NCI-H2196 treated with DMSO at 0.1 percent for 48 hours (cell line): ENCODE results near the gene TLR9.
A peak's percentile ranks its signal among the peaks of the same experiment; 100 is the strongest.

Experiments used
- DNase-seq: peaks from one replicate; lab custom pipeline; 2025; ENCODE audit not compliant: unreplicated experiment; lab: John Stamatoyannopoulos, UW

The TLR9 gene

DNA sequence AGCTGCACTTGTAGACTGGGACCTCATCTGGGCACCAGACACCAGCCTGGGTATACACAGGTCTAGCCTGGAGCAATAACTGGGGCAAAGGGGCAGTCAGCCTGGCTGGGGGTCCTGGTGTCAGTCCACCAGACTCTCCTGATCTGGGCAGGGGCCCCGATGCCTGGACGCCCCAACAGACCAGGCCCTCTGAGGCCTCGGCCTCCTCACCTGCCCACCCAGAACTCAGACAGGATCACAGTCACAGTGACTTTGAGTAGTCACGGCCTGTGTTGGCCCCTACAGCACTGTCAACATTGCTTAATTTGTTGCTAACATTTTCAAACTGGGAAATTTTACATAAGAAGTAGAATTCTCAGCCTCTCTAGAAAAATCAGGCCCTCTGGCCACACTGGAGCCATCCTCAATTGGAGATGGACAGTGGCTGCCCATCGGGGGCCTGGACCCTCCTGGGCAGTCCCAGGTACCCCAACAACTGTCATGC, 7.7 kb upstream of the TLR9 start:
- DNase-seq, result no peak

DNA sequence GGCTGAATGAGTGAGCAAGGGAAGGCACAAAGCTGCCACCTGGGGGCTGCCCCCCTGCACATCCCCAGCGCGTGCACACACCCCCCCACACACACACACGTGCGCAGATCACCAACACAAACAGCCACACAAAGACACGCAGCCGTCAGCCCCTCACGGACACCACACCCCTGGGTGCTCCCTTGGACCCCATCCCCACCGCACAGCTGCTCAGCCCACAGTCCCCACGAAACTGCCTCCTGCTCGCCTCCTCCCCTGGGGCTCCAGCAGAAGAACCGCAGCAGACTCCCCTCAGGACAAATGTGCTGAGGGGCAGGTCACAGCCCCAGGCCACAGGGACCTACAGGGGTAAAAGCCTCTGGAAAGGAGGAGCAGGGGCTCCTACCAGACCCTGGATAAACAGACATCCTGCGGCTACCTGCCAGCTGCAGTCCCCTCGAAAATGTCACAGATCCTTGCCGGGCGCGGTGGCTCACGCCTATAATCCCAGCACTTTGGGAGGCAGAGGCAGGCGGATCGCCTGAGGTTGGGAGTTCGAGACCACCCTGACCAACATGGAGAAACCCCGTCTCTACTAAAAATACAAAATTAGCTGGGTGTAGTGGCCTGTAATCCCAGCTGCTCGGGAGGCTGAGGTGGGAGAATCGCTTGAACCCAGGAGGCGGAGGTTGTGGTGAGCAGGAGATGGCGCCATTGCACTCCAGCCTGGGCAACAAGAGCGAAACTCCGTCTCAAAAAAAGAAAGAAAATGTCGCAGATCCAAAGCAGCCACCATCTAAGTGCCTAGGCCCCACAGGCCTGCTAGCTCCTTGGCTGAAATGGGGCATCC, 7.0 kb upstream of the TLR9 start:
- no peak for DNase-seq

DNA sequence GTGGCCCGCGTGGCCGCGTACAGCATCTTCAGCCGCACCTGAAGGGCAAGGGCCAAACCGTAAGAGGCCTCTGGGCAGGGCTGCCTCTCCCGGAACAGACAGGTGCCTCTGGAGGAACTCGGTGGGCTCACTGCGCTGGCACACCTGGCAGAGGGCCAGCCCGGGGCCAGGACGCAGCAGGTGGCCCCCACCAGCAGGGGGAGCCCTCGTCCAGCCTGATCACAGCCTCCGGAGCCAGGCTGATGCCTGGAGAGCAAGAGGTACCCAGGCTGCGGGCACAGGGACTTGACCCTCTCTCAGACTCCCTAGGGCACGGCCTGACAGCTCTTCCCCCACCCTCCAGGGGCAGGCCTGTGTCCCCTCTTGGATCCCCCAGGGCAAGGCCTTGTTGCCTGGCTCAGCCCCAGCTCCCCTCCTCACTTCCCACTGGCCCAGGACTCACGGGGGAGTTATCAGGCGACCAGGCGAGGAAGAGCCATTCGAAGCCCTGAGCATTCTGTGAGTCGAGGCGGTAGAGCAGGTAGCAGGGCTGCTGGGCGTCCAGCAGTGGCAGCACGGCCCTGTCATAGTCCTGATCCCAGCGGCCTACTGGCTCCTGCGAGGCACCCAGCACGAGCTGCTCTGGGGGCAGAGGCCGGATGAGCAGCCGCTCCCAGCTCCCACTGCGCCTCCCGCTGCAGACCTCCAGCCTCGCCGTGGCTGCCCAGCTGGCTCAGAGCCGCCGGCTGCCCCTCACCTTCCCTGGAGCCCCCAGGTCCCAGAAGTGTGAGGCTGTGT, 6.2 kb upstream of the TLR9 start:
- DNase-seq, result no peak

DNA sequence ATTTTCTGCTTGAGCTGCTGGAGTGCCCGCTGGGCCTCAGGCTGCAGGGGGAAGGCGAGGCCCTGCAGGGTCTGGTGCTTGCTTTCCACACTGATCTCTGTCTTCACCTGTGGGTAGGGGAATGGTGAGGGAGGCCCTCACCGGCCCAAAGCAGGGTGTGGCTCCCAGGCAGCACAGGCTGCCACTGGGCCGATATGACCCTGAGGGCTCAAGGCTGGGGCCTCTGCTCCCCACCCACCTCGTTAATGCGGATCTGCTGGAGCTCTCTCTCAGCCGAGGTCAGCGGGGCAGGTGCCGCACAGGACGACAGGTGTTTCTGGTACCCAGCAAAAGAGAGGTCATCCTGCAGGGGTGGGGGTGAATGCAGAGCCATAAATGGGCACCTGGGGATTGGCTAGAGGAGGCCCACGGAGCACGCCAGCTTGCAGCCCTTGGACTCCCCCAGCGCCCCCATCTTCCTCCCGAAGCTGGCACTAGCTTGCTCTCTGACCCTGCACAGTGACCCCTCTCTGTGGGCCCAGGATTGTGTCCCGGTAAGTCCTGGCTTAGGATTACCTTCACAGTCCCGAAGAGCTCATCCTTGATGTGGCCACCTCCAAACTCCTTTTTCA, 5.5 kb upstream of the TLR9 start:
- no peak for DNase-seq

DNA sequence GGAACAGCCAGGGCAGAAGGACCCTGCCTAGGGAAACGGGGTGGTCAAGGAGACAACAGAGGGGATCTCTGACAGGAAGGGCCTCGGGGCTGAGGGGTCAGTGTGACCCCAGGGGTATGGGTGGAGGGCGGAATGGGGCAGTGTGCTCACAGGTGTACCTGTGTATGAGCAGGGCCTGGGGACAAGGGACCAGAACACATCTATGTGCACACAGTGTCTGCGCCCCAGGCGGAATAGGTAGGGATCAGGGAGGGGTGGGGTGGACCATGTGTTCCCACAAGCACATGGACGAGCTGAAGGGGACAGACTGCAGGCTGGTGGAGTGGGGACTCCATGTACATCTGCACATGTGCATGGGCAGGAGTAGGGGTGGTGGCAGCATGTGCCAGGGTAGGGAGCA, 5.0 kb upstream of the TLR9 start:
- no peak for DNase-seq

DNA sequence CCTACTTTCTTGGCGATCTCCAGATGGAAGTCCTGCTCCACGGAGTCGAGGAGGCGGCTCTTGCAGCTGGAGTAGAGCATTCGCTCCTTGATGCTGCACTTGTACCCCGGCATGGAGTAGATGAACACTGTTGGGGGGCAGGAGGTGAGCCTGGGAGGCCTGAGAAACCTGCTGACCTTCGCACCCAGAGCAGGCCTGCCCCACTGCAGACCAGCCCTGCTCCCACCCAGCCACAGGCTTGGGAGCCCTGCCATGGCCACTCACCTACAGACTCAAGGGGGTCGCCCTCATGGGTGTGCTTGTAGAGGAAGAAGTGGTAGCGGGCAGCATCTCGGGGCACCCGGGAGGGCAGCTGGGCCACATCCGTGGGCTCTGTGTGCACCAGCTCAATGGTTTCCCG, 4.2 kb upstream of the TLR9 start:
- DNase-seq, result no peak

DNA sequence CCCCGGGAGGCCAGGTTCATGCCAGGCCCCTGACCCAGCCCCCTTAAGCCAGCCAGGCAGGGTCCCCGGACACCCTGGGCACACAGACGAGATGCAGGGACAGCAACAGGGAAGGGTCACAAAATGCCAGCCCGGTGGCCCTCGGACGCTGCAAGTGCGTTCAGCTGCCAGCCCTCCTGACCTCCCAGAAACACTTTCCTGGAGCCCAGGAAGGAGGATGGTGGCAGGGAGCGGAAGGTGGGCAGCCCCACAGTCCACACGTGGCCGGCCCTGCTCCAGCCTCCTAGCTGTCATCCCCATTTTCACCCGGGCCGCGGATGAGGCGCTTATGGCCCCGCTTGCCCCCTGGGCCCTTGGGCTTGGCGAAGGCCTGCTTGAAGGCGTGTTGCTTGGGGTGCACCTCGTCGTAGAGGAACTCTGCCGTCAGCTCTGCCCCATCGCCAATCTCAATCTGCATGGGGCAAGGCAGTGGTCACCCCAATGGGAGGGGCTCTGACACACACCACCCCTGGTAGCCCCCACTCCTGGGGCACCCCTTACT, 3.4 kb upstream of the TLR9 start:
- no peak for DNase-seq

DNA sequence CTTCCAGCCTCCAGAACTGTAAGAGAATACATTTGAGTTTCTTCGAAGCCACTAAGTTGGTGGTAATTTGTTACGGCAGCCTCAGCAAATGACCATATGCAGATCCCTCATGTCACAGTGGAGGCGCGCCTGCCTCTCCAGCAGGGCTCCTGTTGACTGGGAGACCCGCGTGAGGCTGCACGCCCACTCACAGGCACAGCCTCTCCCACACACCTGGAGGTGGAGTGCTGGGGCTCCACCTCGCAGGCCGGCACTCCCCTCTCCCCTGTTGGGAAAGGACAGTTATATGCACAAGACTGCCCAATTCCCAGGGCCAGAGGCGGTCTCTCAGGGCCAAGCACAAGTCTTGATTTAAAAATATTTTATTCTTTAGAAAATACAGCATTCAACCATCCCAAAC, 2.8 kb upstream of the TLR9 start:
- no peak for DNase-seq

DNA sequence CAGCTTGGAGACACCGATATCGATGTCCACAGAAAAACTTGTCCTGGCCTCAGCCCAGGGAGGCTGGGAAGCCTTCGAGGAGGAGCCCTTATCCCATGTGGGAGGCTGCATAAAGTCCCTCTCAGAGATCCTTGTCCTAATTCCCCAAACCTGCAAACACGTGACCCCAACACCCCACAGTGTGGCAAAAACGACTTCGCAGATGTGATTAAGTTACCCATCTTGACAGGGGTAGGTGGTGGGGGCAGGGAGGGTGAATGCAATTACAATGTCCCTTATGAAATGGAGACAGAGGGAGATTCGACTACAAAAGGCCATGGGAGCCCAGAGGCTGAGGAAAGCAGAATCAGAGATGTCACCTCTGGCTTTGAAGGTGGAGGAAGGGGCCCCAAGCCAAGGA, 2.3 kb upstream of the TLR9 start:
- no peak for DNase-seq

DNA sequence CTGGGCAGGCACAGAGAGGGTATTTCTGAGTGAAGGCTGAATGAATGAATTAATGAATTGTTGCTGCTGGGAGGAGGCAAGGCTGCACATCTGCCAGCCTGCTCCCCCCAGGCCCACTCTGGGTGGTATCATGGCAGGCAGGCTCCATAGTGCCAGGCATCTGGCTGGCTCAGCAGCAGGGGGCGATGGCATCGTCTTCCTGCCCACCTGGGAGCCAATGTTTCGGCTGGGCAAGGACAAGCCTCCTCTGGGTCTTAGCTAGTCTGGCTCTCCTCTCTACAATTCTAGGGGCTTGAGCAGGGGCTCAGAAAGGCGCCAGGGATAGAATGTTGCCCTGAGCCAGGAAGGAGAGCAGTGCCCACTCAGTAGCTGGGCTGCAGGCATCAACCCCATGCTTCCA, 1.7 kb upstream of the TLR9 start:
- DNase-seq, result no peak

DNA sequence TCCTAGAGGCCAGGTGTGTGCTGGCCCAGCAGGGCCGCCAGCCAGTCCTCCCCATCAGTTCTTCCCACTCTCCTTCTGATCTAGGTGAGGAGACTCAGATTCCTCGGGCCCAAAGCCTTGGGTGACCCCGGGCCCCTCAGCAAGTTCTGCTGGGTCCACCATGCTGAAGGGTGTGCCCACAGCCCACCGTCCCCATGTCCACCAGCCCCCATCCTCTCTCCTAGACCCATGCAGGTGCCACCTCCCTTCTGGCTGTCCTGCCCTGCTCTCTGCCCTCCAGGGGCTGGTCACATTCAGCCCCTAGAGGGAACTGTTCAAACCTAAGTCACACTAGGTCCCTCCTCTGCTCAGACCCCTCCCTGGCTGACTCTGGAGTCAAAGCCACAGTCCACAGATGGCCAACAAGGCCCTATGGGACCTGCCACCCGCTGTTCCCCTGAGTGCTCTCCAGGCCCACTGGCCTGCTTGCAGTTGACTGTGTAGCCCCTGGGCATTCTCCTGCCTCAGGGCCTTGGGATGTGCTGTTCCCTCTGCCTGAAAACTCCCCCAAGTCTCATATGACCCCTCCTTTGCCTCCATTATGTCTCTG, 878 bp upstream of the TLR9 start:
- no peak for DNase-seq

DNA sequence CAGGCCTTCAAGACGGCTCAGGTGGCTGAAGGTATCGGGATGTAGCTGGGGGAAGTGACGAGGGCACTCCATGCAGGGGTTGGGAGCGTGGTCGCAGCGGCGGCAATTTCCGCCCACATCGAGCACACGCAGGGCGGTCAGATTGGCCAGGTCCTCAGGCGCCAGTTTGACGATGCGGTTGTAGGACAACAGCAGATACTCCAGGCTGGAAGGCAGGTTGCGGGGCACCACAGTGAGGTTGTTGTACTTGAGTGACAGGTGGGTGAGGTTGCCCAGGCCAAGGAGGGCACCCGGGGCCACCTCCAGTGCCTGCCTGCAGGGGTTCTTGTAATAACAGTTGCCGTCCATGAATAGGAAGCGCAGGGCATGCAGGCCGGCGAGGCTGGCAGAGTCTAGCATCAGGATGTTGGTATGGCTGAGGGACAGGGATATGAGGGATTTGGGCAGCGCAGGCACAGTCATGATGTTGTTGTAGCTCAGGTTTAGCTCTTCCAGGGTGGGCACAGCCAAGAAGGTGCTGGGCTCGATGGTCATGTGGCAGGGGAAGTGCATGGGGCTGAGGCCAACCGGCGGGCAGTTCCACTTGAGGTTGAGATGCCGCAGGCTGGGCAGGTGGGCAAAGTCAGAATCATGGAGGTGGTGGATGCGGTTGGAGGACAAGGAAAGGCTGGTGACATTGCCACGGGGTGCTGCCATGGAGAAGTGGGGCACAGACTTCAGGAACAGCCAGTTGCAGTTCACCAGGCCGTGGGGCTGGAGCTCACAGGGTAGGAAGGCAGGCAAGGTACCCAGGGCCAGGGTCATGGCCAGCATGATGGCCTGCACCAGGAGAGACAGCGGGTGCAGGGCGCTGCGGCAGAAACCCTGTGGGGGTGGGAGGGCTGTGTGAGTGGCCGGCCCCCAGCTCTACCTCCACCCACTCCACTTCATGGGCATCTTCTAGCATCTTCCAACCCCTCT, 1.7 kb downstream of the TLR9 start:
- no peak for DNase-seq

DNA sequence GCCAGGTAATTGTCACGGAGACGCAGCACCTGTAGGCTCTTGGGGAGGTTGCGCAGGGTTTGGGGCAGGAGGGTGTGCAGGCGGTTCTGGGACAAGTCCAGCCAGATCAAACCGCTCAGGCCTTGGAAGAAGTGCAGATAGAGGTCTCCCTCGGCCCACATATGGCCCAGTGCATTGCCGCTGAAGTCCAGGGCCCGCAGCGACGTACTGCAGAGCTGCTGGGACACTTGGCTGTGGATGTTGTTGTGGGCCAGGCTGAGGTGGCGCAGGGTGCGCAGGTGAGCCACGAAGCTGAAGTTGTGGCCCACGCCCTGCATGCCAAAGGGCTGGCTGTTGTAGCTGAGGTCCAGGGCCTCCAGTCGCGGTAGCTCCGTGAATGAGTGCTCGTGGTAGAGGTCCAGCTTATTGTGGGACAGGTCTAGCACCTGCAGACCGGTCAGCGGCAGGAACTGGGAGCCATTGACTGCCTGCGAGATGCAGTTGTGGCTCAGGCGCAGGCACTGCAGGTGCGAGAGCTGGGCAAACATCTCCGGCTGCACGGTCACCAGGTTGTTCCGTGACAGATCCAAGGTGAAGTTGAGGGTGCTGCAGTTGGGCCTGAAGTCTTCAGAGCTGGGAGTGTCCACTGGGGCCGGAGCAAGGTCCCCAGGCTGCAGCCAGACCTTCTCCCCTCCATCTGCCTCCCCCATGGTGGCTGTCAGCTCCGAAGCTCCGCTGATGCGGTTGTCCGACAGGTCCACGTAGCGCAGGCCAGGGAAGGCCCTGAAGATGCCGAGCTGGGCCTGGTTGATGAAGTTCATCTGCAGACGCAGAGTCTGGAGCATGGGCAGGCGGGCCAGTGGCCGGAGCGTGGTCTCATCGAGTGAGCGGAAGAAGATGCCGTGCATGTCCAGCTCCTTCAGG, 2.9 kb downstream of the TLR9 start:
- DNase-seq, result no peak

DNA sequence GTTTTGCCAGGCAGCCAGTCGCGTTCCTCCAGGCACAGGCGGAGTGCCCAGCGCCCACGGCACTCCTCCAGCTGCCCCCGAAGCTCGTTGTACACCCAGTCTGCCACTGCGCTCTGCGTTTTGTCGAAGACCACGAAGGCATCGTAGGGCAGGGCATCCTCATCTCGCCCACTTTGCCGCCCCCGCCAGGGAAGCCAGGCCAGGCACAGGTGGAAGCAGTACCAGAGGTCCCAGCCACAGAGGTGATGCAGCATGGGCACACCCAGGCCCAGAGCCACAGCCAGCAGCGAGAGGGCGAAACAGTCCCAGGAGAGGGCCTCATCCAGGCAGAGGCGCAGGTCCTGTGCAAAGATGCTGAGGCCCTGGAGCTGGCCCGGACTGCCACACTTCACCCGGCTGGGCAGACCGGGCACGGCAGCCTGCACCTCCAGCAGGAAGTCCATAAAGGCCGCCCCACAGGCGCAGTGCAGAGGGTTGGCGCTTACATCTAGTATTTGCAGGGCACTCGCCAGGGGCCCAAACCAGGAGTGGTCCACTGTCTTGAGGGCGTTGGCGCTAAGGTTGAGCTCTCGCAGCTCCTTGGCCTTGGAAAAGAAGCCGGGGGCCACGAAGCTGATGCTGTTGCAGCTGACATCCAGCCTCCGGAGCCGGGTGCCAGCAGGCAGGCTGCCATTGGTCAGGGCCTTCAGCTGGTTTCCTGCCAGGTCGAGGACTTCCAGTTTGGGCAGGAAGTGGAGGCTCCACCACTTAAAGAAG, 3.7 kb downstream of the TLR9 start:
- DNase-seq, result no peak

DNA sequence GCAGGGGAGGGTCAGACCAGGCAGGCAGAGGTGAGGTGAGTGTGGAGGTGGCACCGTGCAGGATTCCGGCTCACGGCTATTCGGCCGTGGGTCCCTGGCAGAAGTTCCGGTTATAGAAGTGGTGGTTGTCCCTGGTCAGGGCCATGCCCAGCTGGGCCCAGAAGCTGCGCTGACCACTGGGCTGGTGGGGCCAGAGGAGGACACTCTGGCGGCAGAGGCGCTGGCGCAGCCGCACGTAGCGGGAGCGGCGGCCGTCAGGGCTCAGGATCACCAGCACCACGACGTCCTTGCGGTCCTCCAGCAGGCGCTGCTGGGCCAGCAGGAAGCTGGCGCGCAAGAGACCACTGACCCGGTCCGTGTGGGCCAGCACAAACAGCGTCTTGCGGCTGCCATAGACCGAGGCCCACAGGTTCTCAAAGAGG, 4.3 kb downstream of the TLR9 start:
- no peak for DNase-seq

DNA sequence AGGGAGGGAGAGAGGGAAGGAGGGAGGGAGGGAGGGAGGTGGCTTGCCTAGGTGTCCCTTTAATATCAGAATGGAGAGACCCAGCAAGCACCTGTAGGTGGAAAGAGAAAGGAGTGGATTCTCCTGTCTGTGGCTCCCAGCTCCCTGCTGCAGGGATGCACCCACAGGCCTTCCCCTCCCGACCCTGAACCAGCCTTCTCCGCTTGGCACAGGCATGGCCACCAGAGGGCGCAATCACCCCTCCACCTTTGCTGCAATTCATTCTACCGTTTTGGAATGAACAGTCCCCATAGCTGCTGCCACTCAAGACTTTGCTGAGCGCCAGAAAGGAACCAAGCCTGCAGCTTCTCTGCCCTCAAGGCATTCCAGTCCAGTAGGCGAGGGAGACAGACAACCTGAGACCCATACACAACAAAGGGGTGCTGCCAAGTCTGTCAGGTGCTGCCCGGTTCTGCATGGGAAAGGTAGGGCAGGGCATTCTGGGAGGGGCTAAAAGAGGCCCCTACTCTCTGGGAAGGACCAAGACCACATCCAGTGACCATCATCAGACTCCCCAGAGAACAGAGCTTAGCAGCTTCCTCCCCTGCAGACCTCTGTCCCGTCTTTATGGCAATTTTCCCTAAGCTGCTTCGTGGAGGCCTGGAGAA, 4.9 kb downstream of the TLR9 start:
- DNase-seq, result peak; percentile 33

DNA sequence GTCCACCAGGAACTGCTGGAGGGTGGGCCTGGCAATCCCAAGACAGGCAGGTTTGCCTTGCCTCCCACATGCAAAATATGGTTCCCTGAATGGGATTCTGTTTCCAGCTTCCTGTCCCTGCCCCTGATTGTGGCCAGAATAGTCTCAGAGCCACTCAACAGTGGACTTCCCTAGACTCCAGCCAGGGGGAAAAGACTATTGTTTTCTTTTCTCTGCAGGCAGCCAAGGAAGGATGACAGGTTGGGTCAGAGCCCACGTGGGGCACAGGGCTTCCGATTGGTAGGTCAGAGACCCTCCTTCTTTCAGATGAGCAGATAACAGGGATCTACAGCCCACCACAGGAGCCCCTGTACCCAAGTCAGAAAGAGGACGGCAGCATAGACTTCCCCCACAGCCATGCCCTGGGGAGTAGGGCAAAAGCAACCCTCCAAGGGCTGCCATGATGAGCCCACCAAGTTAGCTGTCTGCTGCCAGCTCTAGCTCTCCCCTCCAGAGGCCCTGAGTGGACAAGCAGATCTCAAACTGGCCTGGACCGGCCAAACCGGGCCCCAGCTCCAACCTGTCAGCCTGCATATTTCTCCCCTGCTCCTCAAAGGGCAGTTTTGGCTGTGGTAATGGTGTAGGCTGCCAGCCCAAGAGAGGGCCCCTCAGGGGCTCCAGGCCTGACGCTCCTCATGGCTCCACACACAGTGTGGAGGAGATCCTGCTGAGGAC, 6.4 kb downstream of the TLR9 start:
- DNase-seq, result no peak
